ENCODE data around the gene FAHD2A.
"Not testable (repeated sequence)": the region's sequence is repeated elsewhere in the genome, so short reads cannot be mapped to it uniquely, and the experiment has no call there.

GRCh38 chr2:95378281-95378680 lies 24.2 kb upstream of the FAHD2A start:
- TF ChIP-seq CTCF (conservative IDR thresholded peaks at IDR 0.05 in 1 of 2, IDR thresholded peaks at IDR 0.05 in 1 of 2; ENCODE audit: extremely low read depth in 1 of 2, insufficient read depth in 1 of 2, low read depth in 1 of 2, low read length in 2 of 2); EZH2 (IDR thresholded peaks at IDR 0.05; ENCODE audit: borderline replicate concordance, low read length): not testable (repeated sequence)
